LNCaP clone FGC (cell line): Measurements from ENCODE around the gene SAXO1.

Source experiments
- DNase-seq: peaks from one replicate; pipeline ENCODE4 v3.0.0-alpha.2; 2011; ENCODE audit warnings: low read depth
- H3K4me3 ChIP-seq: 2 replicates; pipeline ENCODE4 v1.5.1; 2011; ENCODE audit warnings: mild to moderate bottlenecking, low read depth, low read length, control low read depth
- CTCF ChIP-seq: IDR thresholded peaks from 2 replicates; pipeline ENCODE4 v1.5.1; 2012; ENCODE audit warnings: mild to moderate bottlenecking; ENCODE audit not compliant: control insufficient read depth, insufficient read depth; ENCODE audit errors: extremely low read depth

SAXO1 gene

GRCh38 chr9:18925880-18926279 lies 107.1 kb downstream of the SAXO1 start:
- no peak for DNase-seq
- no peak for TF ChIP-seq CTCF
- no peak overlapping the region for H3K4me3 ChIP-seq

GRCh38 chr9:18923671-18924430 lies 109.2 kb downstream of the SAXO1 start:
- TF ChIP-seq CTCF: no peak
- no peak overlapping the region for H3K4me3 ChIP-seq
- no peak for DNase-seq

GRCh38 chr9:18923167-18923566 lies 109.8 kb downstream of the SAXO1 start:
- no peak for TF ChIP-seq CTCF
- no peak overlapping the region for H3K4me3 ChIP-seq
- DNase-seq: no peak

- DNase-seq: no peak
- no peak overlapping the region for H3K4me3 ChIP-seq
- no peak for TF ChIP-seq CTCF
These were observed 110.7 kb downstream of the SAXO1 start for GRCh38 chr9:18922161-18922885.

- no peak overlapping the region for H3K4me3 ChIP-seq
- DNase-seq: no peak
- TF ChIP-seq CTCF: no peak
These were observed 111.5 kb downstream of the SAXO1 start for GRCh38 chr9:18921366-18922075.

GRCh38 chr9:18920141-18921084 lies 112.6 kb downstream of the SAXO1 start:
- TF ChIP-seq CTCF: no peak
- peak; percentile 23 for DNase-seq

More at GRCh38 chr9:18920141-18921084, 112.6 kb downstream of the SAXO1 start:
- H3K4me3 ChIP-seq: no peak overlapping the region
